OCI-LY7 (cell line): ENCODE data around the gene STIM1. TPM values are rescaled to one million over a fixed set of nuclear protein-coding genes. Genes with fewer than 3 reads are reported as not detected.

Source experiments
- BruUV-seq: library from RNA; stranded (reverse); fragments of 400-500 nt; replicated peaks from 2 replicates; lab custom pipeline; 2021; lab: Mats Ljungman, UMichigan
- CTCF ChIA-PET: fragments of 300-600 bp; sonication (Branson Sonifier 250); formaldehyde crosslinking; loops from one replicate; lab custom pipeline; 2022; ENCODE audit warnings: antibody characterized with exemption; ENCODE audit not compliant: unreplicated experiment; lab: Charles Lee
- POLR2A ChIA-PET: fragments of 300-600 bp; sonication (Branson Sonifier 250); formaldehyde crosslinking; loops from one replicate; lab custom pipeline; 2022; ENCODE audit warnings: antibody characterized with exemption; lab: Charles Lee
- DNase-seq: peaks from one replicate; pipeline ENCODE4 v3.0.0-alpha.2; 2015; ENCODE audit warnings: low spot score
- H2AFZ ChIP-seq: fragments of 200-600 bp; sonication (generic), shearing (Covaris generic); 2 replicates; pipeline ENCODE4 v1.6.1; 2014; ENCODE audit warnings: mild to moderate bottlenecking, antibody characterized with exemption, low read length, moderate library complexity
- H3K27ac ChIP-seq: fragments of 200-600 bp; sonication (generic); 2 replicates; pipeline ENCODE4 v1.5.1; 2014; ENCODE audit warnings: mixed run types, low read depth, mild to moderate bottlenecking, moderate library complexity, low read length, inconsistent platforms; ENCODE audit not compliant: poor library complexity, severe bottlenecking
- H3K36me3 ChIP-seq: fragments of 200-600 bp; sonication (generic); 2 replicates; pipeline ENCODE4 v1.6.1; 2014; ENCODE audit warnings: mild to moderate bottlenecking, antibody characterized with exemption, low read length, moderate library complexity, mixed read lengths; ENCODE audit not compliant: insufficient read depth
- H3K4me1 ChIP-seq: fragments of 200-600 bp; sonication (generic); 2 replicates; pipeline ENCODE4 v1.5.1; 2014; ENCODE audit warnings: mild to moderate bottlenecking, low read length; ENCODE audit not compliant: insufficient read depth, poor library complexity, severe bottlenecking
- H3K4me2 ChIP-seq: fragments of 200-600 bp; sonication (generic); 2 replicates; pipeline ENCODE4 v1.6.1; 2014; ENCODE audit warnings: mild to moderate bottlenecking, low read length
- H3K4me3 ChIP-seq: fragments of 200-600 bp; sonication (generic); 2 replicates; pipeline ENCODE4 v1.5.1; 2014; ENCODE audit warnings: mild to moderate bottlenecking, low read depth, low read length; ENCODE audit not compliant: poor library complexity, severe bottlenecking
- H3K79me2 ChIP-seq: fragments of 200-600 bp; sonication (generic); 2 replicates; pipeline ENCODE4 v1.6.1; 2016; ENCODE audit warnings: low read depth, mild to moderate bottlenecking, low read length, moderate library complexity, mixed read lengths; ENCODE audit not compliant: insufficient read depth
- H3K9me2 ChIP-seq: fragments of 200-600 bp; sonication (generic); 2 replicates; pipeline ENCODE4 v1.6.1; 2016; ENCODE audit warnings: mild to moderate bottlenecking, low read length, mixed read lengths; ENCODE audit not compliant: insufficient read depth
- H3K9me3 ChIP-seq: fragments of 200-600 bp; sonication (generic); 2 replicates; pipeline ENCODE4 v1.6.1; 2014; ENCODE audit warnings: mild to moderate bottlenecking, mixed run types, low read length, mixed read lengths
- H4K20me1 ChIP-seq: fragments of 200-600 bp; sonication (generic); 2 replicates; pipeline ENCODE4 v1.6.1; 2014; ENCODE audit warnings: mild to moderate bottlenecking, antibody characterized with exemption, low read length, moderate library complexity, mixed read lengths; ENCODE audit not compliant: insufficient read depth
- EZH2phosphoT487 ChIP-seq: fragments of 200-600 bp; sonication (generic); IDR thresholded peaks from 2 replicates; pipeline ENCODE4 v1.6.1; 2018; ENCODE audit warnings: low read depth, borderline replicate concordance, mild to moderate bottlenecking, mixed run types, antibody characterized with exemption, low read length, moderate library complexity, mixed read lengths
- intact Hi-C: fragments of 100-400 bp; cut with micrococcal nuclease; formaldehyde crosslinking; loops from one replicate; pipeline ENCODE4 v1.10.0; 2022; ENCODE audit not compliant: unreplicated experiment
- total RNA-seq, 2 experiments: library from RNA; depleted of rRNA in 1 of 2; stranded (reverse); fragments of >200 nt in 1 of 2; shearing (Covaris generic) in 1 of 2; gene quantifications; 2 replicates each; pipeline ENCODE4 v1.2.3, GENCODE V29; 2014 to 2022
- TF ChIP-seq, protein P1 (sequence below): fragments of 200-600 bp; sonication (generic); conservative IDR thresholded peaks from 2 replicates; pipeline ENCODE4 v1.5.1; 2014; ENCODE audit warnings: mild to moderate bottlenecking, antibody characterized with exemption, low read length, moderate library complexity, mixed read lengths

Gene STIM1
- total RNA-seq, 2 experiments from 2014 or later, result 21.0 to 49.1 TPM

DNA sequence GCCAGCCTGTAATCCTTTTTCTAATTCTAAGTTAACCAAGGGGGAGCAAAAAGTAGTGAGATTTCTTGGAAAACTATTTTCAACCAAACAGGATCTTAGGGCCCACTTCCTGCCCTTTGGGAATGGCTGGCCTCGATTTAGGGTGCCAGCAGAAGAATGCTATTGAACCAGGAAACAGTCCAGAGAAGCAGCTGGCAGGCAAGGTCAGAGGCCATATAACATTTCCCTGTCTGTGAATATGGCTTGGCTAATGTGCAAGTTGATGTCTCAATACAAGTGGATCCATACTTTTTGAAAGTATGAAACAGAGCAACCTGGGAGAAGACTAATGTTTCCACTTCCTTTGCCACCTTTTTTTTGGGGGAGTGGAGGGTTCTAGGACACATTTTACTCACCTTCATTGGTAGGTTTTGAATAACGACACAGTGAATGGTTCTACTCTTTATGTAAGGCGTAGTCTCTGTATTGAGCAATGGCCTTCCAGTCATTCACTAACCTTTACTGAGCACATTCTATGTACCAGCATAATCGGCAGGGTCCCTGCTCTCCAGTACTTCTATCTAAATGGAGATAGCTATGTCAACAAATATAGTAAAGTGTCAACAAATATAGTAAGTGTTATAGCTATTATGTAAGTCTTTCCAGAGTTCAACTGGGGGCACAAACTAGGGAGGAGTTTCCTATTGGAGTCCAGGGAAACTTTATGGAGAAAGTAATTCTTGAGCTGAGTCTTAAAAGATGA is 204.9 kb downstream of the STIM1 start:
- Histone ChIP-seq H3K36me3 (peaks cover 39% of the 10 kb centered on the region; the same call in 1 of the 2 replicates), H3K9me3 (no peaks in the 10 kb centered on the region), H2AFZ (no peak overlapping the region), H3K4me3 (no peak overlapping the region), H3K4me2 (no peak overlapping the region), H3K27ac (no peak overlapping the region), H3K9me2 (no peaks in the 10 kb centered on the region), H3K4me1 (peaks cover 19% of the 10 kb centered on the region), H4K20me1 (no peaks in the 10 kb centered on the region), H3K79me2 (no peaks in the 10 kb centered on the region)
- ChIA-PET CTCF (interaction anchor here (0.6 to 1.4 kb wide), 2 partner anchors 13 to 235 kb away, joined by 4 to 5 read pairs; no protein-coding TSS in a partner anchor), POLR2A (interaction anchor here (0.6 kb wide), 1 partner anchor 81 kb away, joined by 3 read pairs; no protein-coding TSS in a partner anchor)
- no peak for DNase-seq
- intact Hi-C loops, result no loop called here
- TF ChIP-seq, protein P1, sequence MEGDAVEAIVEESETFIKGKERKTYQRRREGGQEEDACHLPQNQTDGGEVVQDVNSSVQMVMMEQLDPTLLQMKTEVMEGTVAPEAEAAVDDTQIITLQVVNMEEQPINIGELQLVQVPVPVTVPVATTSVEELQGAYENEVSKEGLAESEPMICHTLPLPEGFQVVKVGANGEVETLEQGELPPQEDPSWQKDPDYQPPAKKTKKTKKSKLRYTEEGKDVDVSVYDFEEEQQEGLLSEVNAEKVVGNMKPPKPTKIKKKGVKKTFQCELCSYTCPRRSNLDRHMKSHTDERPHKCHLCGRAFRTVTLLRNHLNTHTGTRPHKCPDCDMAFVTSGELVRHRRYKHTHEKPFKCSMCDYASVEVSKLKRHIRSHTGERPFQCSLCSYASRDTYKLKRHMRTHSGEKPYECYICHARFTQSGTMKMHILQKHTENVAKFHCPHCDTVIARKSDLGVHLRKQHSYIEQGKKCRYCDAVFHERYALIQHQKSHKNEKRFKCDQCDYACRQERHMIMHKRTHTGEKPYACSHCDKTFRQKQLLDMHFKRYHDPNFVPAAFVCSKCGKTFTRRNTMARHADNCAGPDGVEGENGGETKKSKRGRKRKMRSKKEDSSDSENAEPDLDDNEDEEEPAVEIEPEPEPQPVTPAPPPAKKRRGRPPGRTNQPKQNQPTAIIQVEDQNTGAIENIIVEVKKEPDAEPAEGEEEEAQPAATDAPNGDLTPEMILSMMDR, result no peak
- BruUV-seq, result no TSS peak

DNA sequence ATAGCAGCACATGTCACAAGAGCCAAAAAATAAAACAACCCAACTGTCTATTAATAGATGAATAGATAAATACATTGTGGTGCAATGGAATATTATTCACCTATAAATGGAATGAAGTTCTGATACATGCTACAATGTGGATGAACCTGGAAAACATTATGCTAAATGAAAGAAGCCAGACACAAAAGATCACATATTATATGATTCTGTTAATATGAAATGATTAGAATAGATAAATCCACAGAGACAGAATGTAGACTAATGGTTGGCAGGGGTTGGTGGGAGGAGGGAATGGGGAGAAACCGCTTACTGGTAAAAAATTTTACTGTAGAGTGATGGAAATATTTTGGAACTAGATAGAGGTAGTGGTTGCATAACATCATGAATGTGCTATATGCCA is 206.2 kb downstream of the STIM1 start:
- H3K4me1 ChIP-seq, result peaks cover 19% of the 10 kb centered on the region
- no peaks in the 10 kb centered on the region for H3K9me3 ChIP-seq
- ChIA-PET CTCF (interaction anchor here (1.4 kb wide), 1 partner anchor 11 kb away, joined by 5 read pairs; no protein-coding TSS in a partner anchor), POLR2A (no interaction called here)
- H3K36me3 ChIP-seq, result peaks cover 37% of the 10 kb centered on the region; the same call in 1 of the 2 replicates
- no peak overlapping the region for H2AFZ ChIP-seq
- no peak overlapping the region for H3K27ac ChIP-seq
- no peak overlapping the region for H3K4me2 ChIP-seq
- H3K9me2 ChIP-seq, result no peaks in the 10 kb centered on the region
- no TSS peak for BruUV-seq
- no peaks in the 10 kb centered on the region for H3K79me2 ChIP-seq
- H4K20me1 ChIP-seq, result no peaks in the 10 kb centered on the region
- no peak for DNase-seq
- TF ChIP-seq, protein P1, result no peak
- TF ChIP-seq EZH2phosphoT487, result no peak
- intact Hi-C loops, result no loop called here
- H3K4me3 ChIP-seq, result no peak overlapping the region

DNA sequence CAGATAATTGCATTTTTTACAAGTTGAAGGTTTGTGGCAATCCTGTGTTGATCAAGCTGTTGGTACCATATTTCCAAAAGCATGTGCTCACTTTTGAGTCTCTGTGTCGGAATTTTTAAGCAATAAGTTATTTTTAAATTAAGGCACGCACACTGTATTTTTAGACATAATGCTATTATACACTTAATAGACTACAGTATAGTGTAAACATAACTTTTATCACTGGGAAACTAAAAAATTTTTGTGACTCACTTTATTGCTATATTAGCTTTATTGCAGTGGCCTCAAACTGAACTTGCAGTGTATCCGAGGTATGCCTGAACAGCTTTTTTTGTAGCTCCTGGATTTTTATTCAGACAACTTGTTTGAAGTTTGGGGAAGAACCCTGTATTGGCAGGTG is 207.9 kb downstream of the STIM1 start:
- Histone ChIP-seq H3K36me3 (peaks cover 30% of the 10 kb centered on the region; the same call in 1 of the 2 replicates), H3K4me1 (peaks cover 7% of the 10 kb centered on the region), H3K79me2 (no peaks in the 10 kb centered on the region), H3K4me3 (no peak overlapping the region), H4K20me1 (no peaks in the 10 kb centered on the region), H3K9me2 (no peaks in the 10 kb centered on the region), H3K4me2 (no peak overlapping the region), H3K27ac (no peak overlapping the region), H2AFZ (no peak overlapping the region), H3K9me3 (no peaks in the 10 kb centered on the region)
- ChIA-PET POLR2A (interaction anchor here (0.7 to 1.2 kb wide), 2 partner anchors 14 to 209 kb away, joined by 3 to 4 read pairs; no protein-coding TSS in a partner anchor), CTCF (no interaction called here)
- intact Hi-C loops, result no loop called here
- no TSS peak for BruUV-seq
- TF ChIP-seq EZH2phosphoT487, result no peak
- TF ChIP-seq, protein P1, result no peak
- no peak for DNase-seq
